GM12872 (cell line): ENCODE measurements around the gene MAP2K7.

Source experiments
- TF ChIP-seq, protein P1 (sequence below): IDR thresholded peaks from 3 replicates; pipeline ENCODE4 v1.5.1; 2011; ENCODE audit warnings: low read depth, mild to moderate bottlenecking, low read length, moderate library complexity; ENCODE audit not compliant: insufficient read depth

The MAP2K7 gene

DNA sequence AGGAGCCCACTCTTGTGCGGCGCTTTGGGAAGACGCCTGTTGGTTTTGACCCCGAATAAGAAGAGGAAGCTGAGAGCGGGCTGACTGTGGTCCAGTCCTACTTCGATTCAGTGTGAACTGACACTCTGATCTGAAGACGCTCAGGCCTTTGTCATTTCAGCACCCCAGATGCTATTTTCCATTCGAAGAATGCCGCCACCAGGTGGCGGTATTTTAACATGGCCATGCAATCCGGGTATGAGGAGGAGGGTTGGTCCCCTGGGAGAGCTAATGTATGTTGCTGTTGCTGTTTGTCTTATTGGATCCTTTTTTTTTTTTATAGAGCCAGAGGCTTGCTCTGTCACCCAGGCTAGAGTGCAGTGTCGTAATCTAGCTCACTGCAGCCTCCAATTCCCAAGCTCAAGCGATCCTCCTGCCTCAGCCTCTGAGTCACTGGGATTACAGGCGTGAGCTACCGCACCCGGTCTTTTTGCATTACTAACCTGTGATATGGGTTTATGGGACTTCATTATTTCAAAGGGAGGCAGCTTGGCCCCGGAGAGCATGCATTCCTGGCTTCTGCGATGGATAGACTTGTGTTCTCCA, 40.6 kb downstream of the MAP2K7 start:
- TF ChIP-seq, protein P1, sequence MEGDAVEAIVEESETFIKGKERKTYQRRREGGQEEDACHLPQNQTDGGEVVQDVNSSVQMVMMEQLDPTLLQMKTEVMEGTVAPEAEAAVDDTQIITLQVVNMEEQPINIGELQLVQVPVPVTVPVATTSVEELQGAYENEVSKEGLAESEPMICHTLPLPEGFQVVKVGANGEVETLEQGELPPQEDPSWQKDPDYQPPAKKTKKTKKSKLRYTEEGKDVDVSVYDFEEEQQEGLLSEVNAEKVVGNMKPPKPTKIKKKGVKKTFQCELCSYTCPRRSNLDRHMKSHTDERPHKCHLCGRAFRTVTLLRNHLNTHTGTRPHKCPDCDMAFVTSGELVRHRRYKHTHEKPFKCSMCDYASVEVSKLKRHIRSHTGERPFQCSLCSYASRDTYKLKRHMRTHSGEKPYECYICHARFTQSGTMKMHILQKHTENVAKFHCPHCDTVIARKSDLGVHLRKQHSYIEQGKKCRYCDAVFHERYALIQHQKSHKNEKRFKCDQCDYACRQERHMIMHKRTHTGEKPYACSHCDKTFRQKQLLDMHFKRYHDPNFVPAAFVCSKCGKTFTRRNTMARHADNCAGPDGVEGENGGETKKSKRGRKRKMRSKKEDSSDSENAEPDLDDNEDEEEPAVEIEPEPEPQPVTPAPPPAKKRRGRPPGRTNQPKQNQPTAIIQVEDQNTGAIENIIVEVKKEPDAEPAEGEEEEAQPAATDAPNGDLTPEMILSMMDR, result peak; percentile 84

DNA sequence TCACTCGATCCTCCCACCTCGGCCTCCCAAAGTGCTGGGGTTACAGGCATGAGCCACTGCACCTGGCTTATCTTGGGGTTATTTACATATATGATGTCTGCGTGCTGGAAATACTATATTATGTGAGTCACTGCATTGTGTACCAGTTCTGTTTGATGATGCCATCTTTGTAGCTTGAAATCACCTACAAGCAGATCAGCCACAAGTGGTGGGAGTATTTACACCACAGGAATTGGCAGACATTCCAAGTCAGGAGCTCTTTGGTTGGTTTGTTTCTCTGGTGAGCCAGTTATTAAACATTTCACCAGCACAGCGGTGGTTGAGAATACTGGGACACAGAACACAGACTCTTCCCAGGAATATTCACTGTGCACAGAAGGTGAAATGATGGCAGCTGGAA, 44.3 kb downstream of the MAP2K7 start:
- TF ChIP-seq, protein P1, result no peak

GRCh38 chr19:7953060-7953459, 49.4 kb downstream of the MAP2K7 start:
- TF ChIP-seq, protein P1, result no peak

- TF ChIP-seq, protein P1, result no peak
Measured at GRCh38 chr19:7953576-7953975, 49.9 kb downstream of the MAP2K7 start.

DNA sequence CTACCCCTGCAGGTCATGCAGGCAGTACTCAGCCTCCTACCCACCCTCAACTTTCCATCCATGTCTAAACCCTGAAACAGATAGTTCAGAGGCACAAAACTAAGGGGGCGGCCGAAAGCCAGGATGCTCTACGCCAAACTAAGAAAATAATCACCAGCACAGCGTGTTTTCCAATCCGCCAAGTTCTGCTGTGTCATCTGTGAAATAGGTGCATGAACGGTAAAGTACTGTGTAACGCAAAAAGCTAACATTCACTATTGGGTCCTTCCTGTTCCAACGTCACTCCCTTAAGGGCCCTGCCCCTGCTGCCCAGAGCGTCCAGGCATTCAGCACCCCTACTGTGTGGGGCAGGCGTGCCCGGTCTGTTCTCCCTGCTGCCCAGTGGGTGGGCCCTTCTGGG, 52.0 kb downstream of the MAP2K7 start:
- TF ChIP-seq, protein P1, result no peak

GRCh38 chr19:7959211-7959610, 55.5 kb downstream of the MAP2K7 start:
- TF ChIP-seq, protein P1, result no peak

DNA sequence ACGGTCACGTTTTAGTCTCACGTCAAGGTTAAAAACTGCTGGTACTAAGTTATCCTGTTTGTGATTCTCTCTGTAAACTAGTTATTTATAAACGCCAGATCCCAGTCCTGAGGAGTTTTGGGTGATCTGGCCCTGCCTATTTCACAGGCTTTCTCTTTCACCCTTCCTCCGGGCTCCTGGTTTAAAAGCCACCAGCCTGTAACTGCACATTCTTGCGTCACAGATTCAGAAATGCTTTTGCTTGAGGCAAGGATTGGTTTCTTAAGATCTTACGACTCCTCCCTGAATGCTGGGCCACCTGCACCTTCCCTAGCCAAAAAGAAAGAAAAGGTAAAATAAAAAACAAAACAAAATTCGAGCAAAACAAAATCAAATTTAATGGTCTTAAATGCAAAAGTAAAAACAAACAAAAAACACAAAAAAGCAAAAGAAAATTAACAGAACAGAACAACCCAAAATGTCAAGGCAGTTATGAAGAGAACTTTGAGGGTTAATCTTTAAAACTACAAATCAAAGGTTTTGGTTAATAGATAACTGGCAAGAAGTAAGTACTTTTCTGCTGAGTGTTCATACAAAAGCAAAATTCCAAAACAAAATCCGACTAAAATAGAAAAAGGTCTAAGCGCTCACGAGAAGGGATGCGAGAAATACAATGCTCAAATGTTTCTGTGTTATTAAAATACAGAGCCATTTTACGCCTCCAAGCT, 58.4 kb downstream of the MAP2K7 start:
- TF ChIP-seq, protein P1, result no peak
